ENCODE data around the gene ARHGEF5.
A peak's percentile ranks its signal among the peaks of the same experiment; 100 is the strongest.

Gene ARHGEF5

GRCh38 chr7:144391823-144392255 lies 36.6 kb downstream of the ARHGEF5 start:
- Histone ChIP-seq H3K9me3 (no peaks in the 10 kb centered on the region), H3K4me1 (peaks cover 0 to 7% (median 3%) of the 10 kb centered on the region in 4 donors), H3K36me3 (no peaks in the 10 kb centered on the region), H3K27ac (no peak overlapping the region), H3K27me3 (no peaks in the 10 kb centered on the region), H3K4me3 (no peak overlapping the region)
- intact Hi-C loops (cut with DNase I; ENCODE audit: low total_unique reads): no loop called here
- TF ChIP-seq, protein P1, sequence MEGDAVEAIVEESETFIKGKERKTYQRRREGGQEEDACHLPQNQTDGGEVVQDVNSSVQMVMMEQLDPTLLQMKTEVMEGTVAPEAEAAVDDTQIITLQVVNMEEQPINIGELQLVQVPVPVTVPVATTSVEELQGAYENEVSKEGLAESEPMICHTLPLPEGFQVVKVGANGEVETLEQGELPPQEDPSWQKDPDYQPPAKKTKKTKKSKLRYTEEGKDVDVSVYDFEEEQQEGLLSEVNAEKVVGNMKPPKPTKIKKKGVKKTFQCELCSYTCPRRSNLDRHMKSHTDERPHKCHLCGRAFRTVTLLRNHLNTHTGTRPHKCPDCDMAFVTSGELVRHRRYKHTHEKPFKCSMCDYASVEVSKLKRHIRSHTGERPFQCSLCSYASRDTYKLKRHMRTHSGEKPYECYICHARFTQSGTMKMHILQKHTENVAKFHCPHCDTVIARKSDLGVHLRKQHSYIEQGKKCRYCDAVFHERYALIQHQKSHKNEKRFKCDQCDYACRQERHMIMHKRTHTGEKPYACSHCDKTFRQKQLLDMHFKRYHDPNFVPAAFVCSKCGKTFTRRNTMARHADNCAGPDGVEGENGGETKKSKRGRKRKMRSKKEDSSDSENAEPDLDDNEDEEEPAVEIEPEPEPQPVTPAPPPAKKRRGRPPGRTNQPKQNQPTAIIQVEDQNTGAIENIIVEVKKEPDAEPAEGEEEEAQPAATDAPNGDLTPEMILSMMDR (IDR thresholded peaks at IDR 0.05): peak; percentile 53 to 65
- DNase-seq: no peak

- Histone ChIP-seq H3K36me3 (no peaks in the 10 kb centered on the region), H3K27me3 (peaks cover 0 to 5% of the 10 kb centered on the region in 2 donors), H3K4me3 (no peak overlapping the region), H3K4me1 (peaks cover 0 to 1% (median 0%) of the 10 kb centered on the region in 4 donors), H3K27ac (no peak overlapping the region), H3K9me3 (no peaks in the 10 kb centered on the region)
- peak in 1 of 2 donors; percentile 57 for DNase-seq
- TF ChIP-seq, protein P1 (IDR thresholded peaks at IDR 0.05): no peak
- intact Hi-C loops (cut with DNase I; ENCODE audit: low total_unique reads): no loop called here
Observed at GRCh38 chr7:144397086-144397485, 41.9 kb downstream of the ARHGEF5 start.

GRCh38 chr7:144398291-144398690 lies 43.1 kb downstream of the ARHGEF5 start:
- Histone ChIP-seq H3K36me3 (no peaks in the 10 kb centered on the region), H3K27ac (no peak overlapping the region), H3K9me3 (no peaks in the 10 kb centered on the region), H3K4me1 (no peaks in the 10 kb centered on the region), H3K27me3 (peaks cover 0 to 8% of the 10 kb centered on the region in 2 donors), H3K4me3 (no peak overlapping the region)
- no peak for DNase-seq
- TF ChIP-seq, protein P1 (IDR thresholded peaks at IDR 0.05): no peak
- intact Hi-C loops (cut with DNase I; ENCODE audit: low total_unique reads): no loop called here

DNA sequence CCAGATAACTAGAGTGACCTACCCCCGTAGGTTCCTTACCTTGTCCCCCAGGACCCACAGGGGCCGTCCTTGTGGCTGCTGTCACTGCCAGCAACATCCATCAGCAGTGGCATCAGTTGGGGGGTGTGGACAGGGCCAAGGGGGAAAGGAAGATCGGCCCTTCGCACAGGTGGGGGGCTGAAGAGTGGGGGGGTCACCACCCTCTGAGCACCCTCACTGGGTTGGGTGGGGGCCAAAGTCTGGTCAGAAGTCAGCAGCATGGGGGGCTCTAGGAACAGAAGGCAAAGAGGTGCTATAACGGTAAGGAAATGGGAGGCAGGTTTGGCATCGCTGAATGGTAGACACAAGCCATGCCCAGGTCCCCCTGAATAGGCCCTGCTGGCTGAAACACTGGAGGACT lies 43.7 kb downstream of the ARHGEF5 start:
- H3K27me3 ChIP-seq: peaks cover 0 to 8% of the 10 kb centered on the region in 2 donors
- no peak for DNase-seq
- intact Hi-C loops (cut with DNase I; ENCODE audit: low total_unique reads): no loop called here

DNA sequence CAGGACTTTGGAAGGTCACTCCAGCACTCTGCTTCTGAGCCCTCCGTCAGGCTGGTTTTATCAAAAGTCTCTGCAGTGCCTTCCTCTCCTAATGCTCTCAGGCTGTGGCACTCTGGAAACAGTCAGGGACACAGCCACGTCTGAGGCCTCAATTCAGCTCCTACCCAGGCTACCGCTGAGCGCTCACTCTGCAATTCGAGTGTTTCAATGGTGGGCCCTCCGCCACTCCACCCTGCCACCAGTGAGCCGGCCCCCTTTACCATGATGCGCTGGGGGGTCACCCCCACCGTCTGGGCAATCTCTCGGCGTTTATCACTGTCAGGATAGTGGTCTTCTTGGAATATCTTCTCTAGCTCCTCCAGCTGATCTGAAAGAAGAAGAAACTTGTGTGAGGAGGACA lies 44.7 kb downstream of the ARHGEF5 start:
- no peak for DNase-seq
- Histone ChIP-seq H3K4me3 (no peak overlapping the region), H3K4me1 (no peaks in the 10 kb centered on the region), H3K9me3 (no peaks in the 10 kb centered on the region), H3K27ac (no peak overlapping the region), H3K36me3 (no peaks in the 10 kb centered on the region), H3K27me3 (peaks cover 0 to 8% of the 10 kb centered on the region in 2 donors)
- intact Hi-C loops (cut with DNase I; ENCODE audit: low total_unique reads): no loop called here
- TF ChIP-seq, protein P1 (IDR thresholded peaks at IDR 0.05): no peak

More for the DNA sequence above, 43.7 kb downstream of the ARHGEF5 start:
- Histone ChIP-seq H3K27ac (no peak overlapping the region), H3K4me1 (no peaks in the 10 kb centered on the region), H3K9me3 (no peaks in the 10 kb centered on the region), H3K36me3 (no peaks in the 10 kb centered on the region), H3K4me3 (no peak overlapping the region)
- TF ChIP-seq, protein P1 (IDR thresholded peaks at IDR 0.05): no peak

DNA sequence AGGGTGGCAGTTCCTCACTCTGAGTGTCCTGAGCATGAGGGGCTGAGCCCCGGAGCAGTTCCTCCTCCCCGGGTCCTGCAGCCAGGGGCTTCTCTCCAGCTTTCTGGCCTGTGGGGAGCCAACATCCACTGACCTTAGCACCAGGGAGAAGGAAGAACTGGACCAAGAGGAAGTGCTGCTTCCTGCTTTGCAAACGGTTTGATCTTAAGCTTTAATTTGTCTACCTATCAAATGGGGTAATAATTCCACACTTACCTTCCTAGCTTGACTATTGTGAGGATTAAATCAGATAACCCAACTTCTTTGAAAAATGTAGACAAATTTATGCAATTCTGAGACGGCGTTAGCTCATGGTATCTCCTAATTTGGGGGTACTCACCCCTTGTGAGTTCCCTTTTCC lies 46.3 kb downstream of the ARHGEF5 start:
- TF ChIP-seq, protein P1 (IDR thresholded peaks at IDR 0.05): no peak

More for the DNA sequence above, 46.3 kb downstream of the ARHGEF5 start:
- intact Hi-C loops (cut with DNase I; ENCODE audit: low total_unique reads): no loop called here
- Histone ChIP-seq H3K9me3 (no peaks in the 10 kb centered on the region), H3K27me3 (peaks cover 0 to 10% of the 10 kb centered on the region in 2 donors), H3K36me3 (no peaks in the 10 kb centered on the region), H3K4me3 (no peak overlapping the region), H3K27ac (no peak overlapping the region), H3K4me1 (no peaks in the 10 kb centered on the region)
- DNase-seq: no peak
